Measurements from ENCODE around the gene CABLES1.

DNA sequence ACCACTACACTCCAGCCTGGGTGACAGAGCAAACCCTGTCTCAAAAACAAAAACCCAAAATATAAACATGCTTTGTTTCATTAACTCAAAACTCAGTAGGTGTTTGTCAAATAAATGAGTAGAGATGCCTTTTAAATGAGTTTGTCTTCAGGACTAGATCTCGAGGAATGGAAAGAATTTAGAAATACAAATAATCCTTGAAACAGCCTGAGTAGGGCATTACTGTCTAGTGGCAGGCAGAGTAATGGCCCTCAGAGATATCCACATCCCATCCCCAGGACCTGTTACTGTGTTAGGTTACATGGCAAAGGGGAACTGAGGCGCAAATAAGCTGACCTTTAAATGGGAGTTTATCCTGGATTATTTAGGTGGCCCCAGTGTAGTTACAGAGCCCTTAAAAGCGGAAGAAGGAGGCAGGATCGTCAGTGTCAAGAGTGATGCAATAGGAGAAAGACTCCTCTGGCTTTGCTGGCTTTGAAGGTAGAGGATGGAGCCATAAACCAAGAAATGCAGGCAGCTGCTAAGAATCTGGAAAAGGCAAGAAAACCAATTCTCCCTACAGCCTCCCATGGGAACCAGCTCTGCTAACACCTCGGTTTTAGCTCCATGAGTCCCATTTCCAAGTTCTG is 63.0 kb downstream of the CABLES1 start:
- no peak for TF ChIP-seq POLR2A (IDR thresholded peaks at IDR 0.05)
- TF ChIP-seq, protein P1, sequence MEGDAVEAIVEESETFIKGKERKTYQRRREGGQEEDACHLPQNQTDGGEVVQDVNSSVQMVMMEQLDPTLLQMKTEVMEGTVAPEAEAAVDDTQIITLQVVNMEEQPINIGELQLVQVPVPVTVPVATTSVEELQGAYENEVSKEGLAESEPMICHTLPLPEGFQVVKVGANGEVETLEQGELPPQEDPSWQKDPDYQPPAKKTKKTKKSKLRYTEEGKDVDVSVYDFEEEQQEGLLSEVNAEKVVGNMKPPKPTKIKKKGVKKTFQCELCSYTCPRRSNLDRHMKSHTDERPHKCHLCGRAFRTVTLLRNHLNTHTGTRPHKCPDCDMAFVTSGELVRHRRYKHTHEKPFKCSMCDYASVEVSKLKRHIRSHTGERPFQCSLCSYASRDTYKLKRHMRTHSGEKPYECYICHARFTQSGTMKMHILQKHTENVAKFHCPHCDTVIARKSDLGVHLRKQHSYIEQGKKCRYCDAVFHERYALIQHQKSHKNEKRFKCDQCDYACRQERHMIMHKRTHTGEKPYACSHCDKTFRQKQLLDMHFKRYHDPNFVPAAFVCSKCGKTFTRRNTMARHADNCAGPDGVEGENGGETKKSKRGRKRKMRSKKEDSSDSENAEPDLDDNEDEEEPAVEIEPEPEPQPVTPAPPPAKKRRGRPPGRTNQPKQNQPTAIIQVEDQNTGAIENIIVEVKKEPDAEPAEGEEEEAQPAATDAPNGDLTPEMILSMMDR (IDR thresholded peaks at IDR 0.05): no peak

All from gastroesophageal sphincter (tissue), 3 donors.